HepG2 (cell line): ENCODE data around the gene ACACB. TPM values are rescaled to one million over a fixed set of nuclear protein-coding genes. Genes with fewer than 3 reads are reported as not detected.

Source experiments
- CREM ChIP-seq, 2 experiments: sonication (generic) in 1 of 2; formaldehyde crosslinking in 1 of 2; IDR thresholded peaks; 2 replicates each; pipeline versions ENCODE4 v1.4.0 to v1.6.1; 2016 to 2020; ENCODE audit warnings: antibody characterized with exemption in 1 of 2, mild to moderate bottlenecking in 1 of 2, missing genetic modification reagents in 1 of 2
- EP300 ChIP-seq, 3 experiments: sonication (generic) in 1 of 3; formaldehyde crosslinking in 1 of 3; IDR thresholded peaks; 2 replicates each; pipeline versions ENCODE4 v1.5.1 to v1.6.1; 2011 to 2020; ENCODE audit warnings: low read depth in 2 of 3, low read length in 2 of 3, borderline replicate concordance in 1 of 3, improper control_type of control experiment in 1 of 3, mild to moderate bottlenecking in 1 of 3, missing genetic modification reagents in 1 of 3, moderate library complexity in 1 of 3
- FOXJ3 ChIP-seq: sonication (generic); formaldehyde crosslinking; IDR thresholded peaks from 2 replicates; pipeline ENCODE4 v1.4.0; 2020; ENCODE audit warnings: missing genetic modification reagents, mild to moderate bottlenecking, borderline replicate concordance
- GATA4 ChIP-seq: sonication (generic); IDR thresholded peaks from 2 replicates; pipeline ENCODE4 v1.6.1; 2016; ENCODE audit warnings: antibody characterized with exemption, low read depth, borderline replicate concordance
- GRHL1 ChIP-seq: sonication (generic); formaldehyde crosslinking; conservative IDR thresholded peaks from 2 replicates; pipeline ENCODE4 v1.8.0; 2022; ENCODE audit warnings: missing genetic modification reagents
- HOXA3 ChIP-seq: sonication (generic); formaldehyde crosslinking; IDR thresholded peaks from 2 replicates; pipeline ENCODE4 v1.5.0; 2020; ENCODE audit warnings: missing genetic modification reagents
- KLF12 ChIP-seq: sonication (generic); formaldehyde crosslinking; IDR thresholded peaks from 2 replicates; pipeline ENCODE4 v1.4.0; 2020; ENCODE audit warnings: missing genetic modification reagents, borderline replicate concordance
- MTERF4 ChIP-seq: sonication (generic); formaldehyde crosslinking; IDR thresholded peaks from 2 replicates; pipeline ENCODE4 v1.8.0; 2023; ENCODE audit warnings: mild to moderate bottlenecking, missing genetic modification reagents
- MTF2 ChIP-seq: sonication (generic); formaldehyde crosslinking; IDR thresholded peaks from 2 replicates; pipeline ENCODE4 v1.5.0; 2020; ENCODE audit warnings: missing genetic modification reagents, borderline replicate concordance
- MYC ChIP-seq: sonication (generic); formaldehyde crosslinking; IDR thresholded peaks from 2 replicates; pipeline ENCODE4 v1.9.0; 2021; ENCODE audit warnings: missing genetic modification reagents, borderline replicate concordance
- ONECUT2 ChIP-seq: sonication (generic); formaldehyde crosslinking; IDR thresholded peaks from 2 replicates; pipeline ENCODE4 v1.4.0; 2020; ENCODE audit warnings: missing genetic modification reagents
- PHF20 ChIP-seq: sonication (generic); formaldehyde crosslinking; IDR thresholded peaks from 2 replicates; pipeline ENCODE4 v1.5.0; 2020; ENCODE audit warnings: mild to moderate bottlenecking, missing genetic modification reagents
- RARA ChIP-seq: IDR thresholded peaks from 2 replicates; pipeline ENCODE4 v1.6.1; 2016; ENCODE audit warnings: missing genetic modification reagents, missing compliant biosample characterization
- RXRA ChIP-seq: sonication (generic); formaldehyde crosslinking; IDR thresholded peaks from 2 replicates; pipeline ENCODE4 v1.5.1; 2020; ENCODE audit warnings: missing genetic modification reagents
- RXRB ChIP-seq: IDR thresholded peaks from 2 replicates; pipeline ENCODE4 v1.6.1; 2016; ENCODE audit warnings: borderline replicate concordance, missing genetic modification reagents, missing compliant biosample characterization
- STAT5B ChIP-seq: sonication (generic); formaldehyde crosslinking; IDR thresholded peaks from 2 replicates; pipeline ENCODE4 v1.4.0; 2020; ENCODE audit warnings: missing genetic modification reagents
- TEAD3 ChIP-seq: optimal IDR thresholded peaks from 2 replicates; pipeline ENCODE3; 2016; ENCODE audit warnings: borderline replicate concordance
- TRIM22 ChIP-seq: fragments of 450-650 bp; IDR thresholded peaks from 2 replicates; pipeline ENCODE4 v1.6.1; 2017
- YEATS4 ChIP-seq: sonication (generic); formaldehyde crosslinking; IDR thresholded peaks from 2 replicates; pipeline ENCODE4 v1.4.0; 2020; ENCODE audit warnings: missing genetic modification reagents, borderline replicate concordance
- ZNF205 ChIP-seq: IDR thresholded peaks from 2 replicates; pipeline ENCODE4 v1.6.1; 2018; ENCODE audit warnings: missing biosample characterization, missing genetic modification reagents
- ZNF232 ChIP-seq: sonication (generic); formaldehyde crosslinking; IDR thresholded peaks from 2 replicates; pipeline ENCODE4 v1.4.0; 2020; ENCODE audit warnings: missing genetic modification reagents, borderline replicate concordance
- ZNF329 ChIP-seq: sonication (generic); formaldehyde crosslinking; IDR thresholded peaks from 2 replicates; pipeline ENCODE4 v1.9.0; 2021; ENCODE audit warnings: low read depth, mild to moderate bottlenecking, missing genetic modification reagents
- ZNF557 ChIP-seq: sonication (generic); formaldehyde crosslinking; IDR thresholded peaks from 2 replicates; pipeline ENCODE4 v1.4.0; 2020; ENCODE audit warnings: missing genetic modification reagents
- ZNF660 ChIP-seq: sonication (generic); formaldehyde crosslinking; IDR thresholded peaks from 2 replicates; pipeline ENCODE4 v1.5.1; 2020; ENCODE audit warnings: mild to moderate bottlenecking, low read depth, missing genetic modification reagents, borderline replicate concordance
- ZNF678 ChIP-seq: sonication (generic); formaldehyde crosslinking; IDR thresholded peaks from 2 replicates; pipeline ENCODE4 v1.4.0; 2020; ENCODE audit warnings: mild to moderate bottlenecking, missing genetic modification reagents
- ZNF768 ChIP-seq: sonication (generic); formaldehyde crosslinking; IDR thresholded peaks from 2 replicates; pipeline ENCODE4 v1.4.0; 2020; ENCODE audit warnings: missing genetic modification reagents
- ZNF83 ChIP-seq: sonication (generic); formaldehyde crosslinking; IDR thresholded peaks from 2 replicates; pipeline ENCODE4 v1.4.0; 2020; ENCODE audit warnings: missing genetic modification reagents, mild to moderate bottlenecking, borderline replicate concordance
- polyA plus RNA-seq, 8 experiments: library from polyadenylated mRNA; depleted of rRNA in 3 of 8; stranded (reverse) in 7 of 8; unstranded in 1 of 8; fragments of >200 nt; fragmentation: Illumina TruSeq in 4 of 8; extraction: Trizol in 4 of 8; gene quantifications; 2 replicates each; pipeline versions ENCODE4 v1.2.1 to v1.2.3, GENCODE V29; 2011 to 2016; ENCODE audit warnings: low read depth in 4 of 8, missing spikeins in 1 of 8, mixed read lengths in 1 of 8; ENCODE audit not compliant: insufficient read depth in 1 of 8
- total RNA-seq, 5 experiments: library from RNA; depleted of rRNA; stranded (reverse); fragments of >200 nt; fragmentation: Illumina TruSeq; extraction: Trizol; gene quantifications; 2 replicates each; pipeline ENCODE4 v1.2.3, GENCODE V29; 2016; ENCODE audit warnings: low read depth in 1 of 5

ACACB gene
- total and polyA plus RNA-seq, 2 of the 13 experiments (the other 11 are each of a cell fraction or from before 2014, with no cell fraction given), result 6.2 to 8.6 TPM

GRCh38 chr12:109247831-109248654, 131.7 kb downstream of the ACACB start (continued):
- TF ChIP-seq EP300 (IDR thresholded peaks at IDR 0.05; ENCODE audit: low read depth in 2 of 2, low read length in 2 of 2), result peak in 1 of 2 experiments; percentile 43; a peak in 1 of 4 replicates
- no peak for TF ChIP-seq EP300 (CRISPR knock-in tag; IDR thresholded peaks at IDR 0.05; ENCODE audit: borderline replicate concordance)
- no peak for TF ChIP-seq MYC (CRISPR knock-in tag)
- no peak for TF ChIP-seq ZNF660 (CRISPR knock-in tag)
- no peak for TF ChIP-seq ZNF768 (CRISPR knock-in tag)
- TF ChIP-seq STAT5B (CRISPR knock-in tag), result no peak
- TF ChIP-seq MTF2 (CRISPR knock-in tag), result no peak
- no peak for TF ChIP-seq GATA4
- TF ChIP-seq RARA, result peak; percentile 46; the same call in 1 of the 2 replicates
- TF ChIP-seq ZNF678, result no peak
- no peak for TF ChIP-seq GRHL1 (CRISPR knock-in tag)
- no peak for TF ChIP-seq ZNF205 (CRISPR knock-in tag)
- TF ChIP-seq MTERF4, result no peak
- no peak for TF ChIP-seq YEATS4 (CRISPR knock-in tag)
- no peak for TF ChIP-seq ZNF83 (CRISPR knock-in tag)
- TF ChIP-seq RXRA (CRISPR knock-in tag), result 0 out of 2 replicates have a peak, but pooled peaks have one; percentile 19
- TF ChIP-seq ONECUT2 (CRISPR knock-in tag), result no peak
- TF ChIP-seq PHF20, result no peak
- 0 out of 2 replicates have a peak, but pooled peaks have one; percentile 38 for TF ChIP-seq ZNF329 (CRISPR knock-in tag)
- TF ChIP-seq TEAD3 (CRISPR knock-in tag), result peak; percentile 29
- TF ChIP-seq RXRB (CRISPR knock-in tag), result 0 out of 2 replicates have a peak, but pooled peaks have one; percentile 32
- no peak for TF ChIP-seq ZNF557 (CRISPR knock-in tag)
- TF ChIP-seq ZNF232 (CRISPR knock-in tag), result no peak
- no peak for TF ChIP-seq CREM (IDR thresholded peaks at IDR 0.05)
- no peak for TF ChIP-seq CREM (CRISPR knock-in tag; IDR thresholded peaks at IDR 0.05)
- no peak for TF ChIP-seq KLF12 (CRISPR knock-in tag)
- peak; percentile 32; the same call in 1 of the 2 replicates for TF ChIP-seq HOXA3 (CRISPR knock-in tag)
- TF ChIP-seq FOXJ3, result peak; percentile 57; the same call in 1 of the 2 replicates
- no peak for TF ChIP-seq TRIM22
